Duodenal mucosa (tissue), 2 donors: ENCODE data around the gene CAPN8.

Experiments
- H3K27ac ChIP-seq: one replicate; pipeline ENCODE4 v1.7.0; 2013; ENCODE audit warnings: low read depth, low read length
- H3K27me3 ChIP-seq, 2 donors: one replicate each; pipeline ENCODE4 v1.7.0; 2013; ENCODE audit warnings: low read length in 2 of 2, control low read depth in 1 of 2; ENCODE audit not compliant: insufficient read depth in 2 of 2, control insufficient read depth in 1 of 2
- H3K36me3 ChIP-seq, 2 donors: one replicate each; pipeline ENCODE4 v1.7.0; 2013; ENCODE audit warnings: low read length in 2 of 2, control low read depth in 1 of 2; ENCODE audit not compliant: insufficient read depth in 2 of 2, control insufficient read depth in 1 of 2
- H3K4me1 ChIP-seq, 2 donors: one replicate each; pipeline ENCODE4 v1.7.0; 2013; ENCODE audit warnings: low read length in 2 of 2, control low read depth in 1 of 2; ENCODE audit not compliant: insufficient read depth in 2 of 2, control insufficient read depth in 1 of 2
- H3K4me3 ChIP-seq, 2 donors: one replicate each; pipeline ENCODE4 v1.7.0; 2013; ENCODE audit warnings: low read length in 2 of 2, low read depth in 1 of 2
- H3K9ac ChIP-seq, 2 donors: one replicate each; pipeline ENCODE4 v1.7.0; 2013; ENCODE audit warnings: low read length in 2 of 2, low read depth in 1 of 2
- H3K9me3 ChIP-seq, 2 donors: one replicate each; pipeline ENCODE4 v1.7.0; 2013; ENCODE audit warnings: low read length in 2 of 2, control low read depth in 1 of 2; ENCODE audit not compliant: control insufficient read depth in 1 of 2

CAPN8 gene

GRCh38 chr1:223680188-223680587 is 14.7 kb upstream of the CAPN8 start:
- Histone ChIP-seq H3K4me1 (no peaks in the 10 kb centered on the region), H3K9me3 (no peaks in the 10 kb centered on the region), H3K9ac (no peak overlapping the region), H3K27me3 (no peaks in the 10 kb centered on the region), H3K27ac (no peak overlapping the region), H3K36me3 (no peaks in the 10 kb centered on the region), H3K4me3 (no peak overlapping the region)

- H3K36me3 ChIP-seq, result no peaks in the 10 kb centered on the region
- peaks cover 5 to 7% of the 10 kb centered on the region in 2 donors for H3K9me3 ChIP-seq
- H3K9ac ChIP-seq, result no peak overlapping the region
- no peak overlapping the region for H3K4me3 ChIP-seq
- H3K4me1 ChIP-seq, result no peaks in the 10 kb centered on the region
- H3K27me3 ChIP-seq, result no peaks in the 10 kb centered on the region
- no peak overlapping the region for H3K27ac ChIP-seq
These were observed 13.3 kb upstream of the CAPN8 start for GRCh38 chr1:223678841-223679240.

- no peaks in the 10 kb centered on the region for H3K36me3 ChIP-seq
- peaks cover 7 to 10% of the 10 kb centered on the region in 2 donors for H3K9me3 ChIP-seq
- no peak overlapping the region for H3K4me3 ChIP-seq
- H3K27ac ChIP-seq, result no peak overlapping the region
- no peaks in the 10 kb centered on the region for H3K4me1 ChIP-seq
- H3K9ac ChIP-seq, result no peak overlapping the region
- H3K27me3 ChIP-seq, result no peaks in the 10 kb centered on the region
These were observed 8.8 kb upstream of the CAPN8 start for GRCh38 chr1:223674119-223674890.

- Histone ChIP-seq H3K9ac (no peak overlapping the region), H3K36me3 (no peaks in the 10 kb centered on the region), H3K27me3 (no peaks in the 10 kb centered on the region), H3K4me1 (peaks cover 2 to 9% of the 10 kb centered on the region in 2 donors), H3K4me3 (no peak overlapping the region), H3K27ac (no peak overlapping the region), H3K9me3 (peaks cover 7 to 10% of the 10 kb centered on the region in 2 donors)
These were observed 5.1 kb upstream of the CAPN8 start for GRCh38 chr1:223670458-223671159.

GRCh38 chr1:223669003-223669795 is 3.7 kb upstream of the CAPN8 start:
- H3K27ac ChIP-seq, result no peak overlapping the region
- H3K4me1 ChIP-seq, result peaks cover 6 to 15% of the 10 kb centered on the region in 2 donors
- no peak overlapping the region for H3K9ac ChIP-seq
- H3K4me3 ChIP-seq, result no peak overlapping the region
- no peaks in the 10 kb centered on the region for H3K27me3 ChIP-seq
- no peaks in the 10 kb centered on the region for H3K36me3 ChIP-seq
- H3K9me3 ChIP-seq, result peaks cover 3 to 7% of the 10 kb centered on the region in 2 donors

GRCh38 chr1:223667484-223668182 is 2.1 kb upstream of the CAPN8 start:
- no peaks in the 10 kb centered on the region for H3K9me3 ChIP-seq
- peaks cover 6 to 15% of the 10 kb centered on the region in 2 donors for H3K4me1 ChIP-seq
- no peaks in the 10 kb centered on the region for H3K36me3 ChIP-seq
- H3K9ac ChIP-seq, result no peak overlapping the region
- H3K27me3 ChIP-seq, result no peaks in the 10 kb centered on the region
- H3K4me3 ChIP-seq, result no peak overlapping the region
- no peak overlapping the region for H3K27ac ChIP-seq

- Histone ChIP-seq H3K27ac (no peak overlapping the region), H3K4me3 (no peak overlapping the region)
These were observed 1.4 kb downstream of the CAPN8 start for GRCh38 chr1:223664106-223664505.

GRCh38 chr1:223662943-223663342 is 2.6 kb downstream of the CAPN8 start:
- H3K9me3 ChIP-seq, result no peaks in the 10 kb centered on the region
- no peaks in the 10 kb centered on the region for H3K36me3 ChIP-seq
- H3K4me1 ChIP-seq, result peaks cover 6 to 15% of the 10 kb centered on the region in 2 donors
- H3K9ac ChIP-seq, result no peak overlapping the region
- no peak overlapping the region for H3K4me3 ChIP-seq
- no peaks in the 10 kb centered on the region for H3K27me3 ChIP-seq
- H3K27ac ChIP-seq, result no peak overlapping the region

More at GRCh38 chr1:223664106-223664505, 1.4 kb downstream of the CAPN8 start:
- Histone ChIP-seq H3K4me1 (peaks cover 6 to 15% of the 10 kb centered on the region in 2 donors), H3K9me3 (no peaks in the 10 kb centered on the region), H3K36me3 (no peaks in the 10 kb centered on the region), H3K27me3 (no peaks in the 10 kb centered on the region), H3K9ac (no peak overlapping the region)

- H3K27me3 ChIP-seq, result no peaks in the 10 kb centered on the region
- no peaks in the 10 kb centered on the region for H3K36me3 ChIP-seq
- H3K9ac ChIP-seq, result no peak overlapping the region
- peaks cover 9 to 13% of the 10 kb centered on the region in 2 donors for H3K4me1 ChIP-seq
- no peak overlapping the region for H3K27ac ChIP-seq
- no peaks in the 10 kb centered on the region for H3K9me3 ChIP-seq
- no peak overlapping the region for H3K4me3 ChIP-seq
These were observed 5.8 kb downstream of the CAPN8 start for GRCh38 chr1:223659711-223660110.
